GM13977 (cell line): ENCODE results near the gene RERGL.

Source experiments
- DNase-seq: peaks from one replicate; pipeline ENCODE4 v3.0.0; 2012; ENCODE audit warnings: low spot score
- in situ Hi-C: fragments of 300-500 bp; cut with MboI; formaldehyde crosslinking; loops from one replicate; pipeline ENCODE4 v1.12.0; 2022; ENCODE audit warnings: low sequenced_read_pairs, low pct_unique_long_range_greater_than_20kb, mixed read lengths, inconsistent platforms; ENCODE audit not compliant: unreplicated experiment
- TF ChIP-seq, protein P1 (sequence below): IDR thresholded peaks from 2 replicates; pipeline ENCODE4 v1.5.1; 2012; ENCODE audit warnings: mild to moderate bottlenecking, control low read depth; ENCODE audit not compliant: insufficient read depth; ENCODE audit errors: extremely low read depth, missing control alignments

RERGL gene

DNA sequence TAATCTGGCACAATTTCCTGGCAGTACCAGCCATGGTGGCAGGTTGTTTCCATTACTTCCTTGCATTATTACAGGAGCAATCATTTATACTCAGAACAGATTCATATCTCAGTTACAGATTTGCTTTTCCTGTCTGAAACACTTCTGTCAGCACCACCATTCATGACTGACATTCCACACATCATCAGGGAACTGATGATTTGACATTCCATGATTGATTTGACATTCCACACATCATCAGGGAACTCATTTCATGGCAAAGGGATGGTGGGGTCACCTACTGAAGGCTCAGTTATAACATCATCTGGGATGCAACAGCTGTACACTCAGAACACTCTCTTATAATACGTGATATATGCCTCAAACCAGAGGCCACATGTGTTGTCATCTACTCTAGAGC is 30.9 kb upstream of the RERGL start:
- TF ChIP-seq, protein P1, sequence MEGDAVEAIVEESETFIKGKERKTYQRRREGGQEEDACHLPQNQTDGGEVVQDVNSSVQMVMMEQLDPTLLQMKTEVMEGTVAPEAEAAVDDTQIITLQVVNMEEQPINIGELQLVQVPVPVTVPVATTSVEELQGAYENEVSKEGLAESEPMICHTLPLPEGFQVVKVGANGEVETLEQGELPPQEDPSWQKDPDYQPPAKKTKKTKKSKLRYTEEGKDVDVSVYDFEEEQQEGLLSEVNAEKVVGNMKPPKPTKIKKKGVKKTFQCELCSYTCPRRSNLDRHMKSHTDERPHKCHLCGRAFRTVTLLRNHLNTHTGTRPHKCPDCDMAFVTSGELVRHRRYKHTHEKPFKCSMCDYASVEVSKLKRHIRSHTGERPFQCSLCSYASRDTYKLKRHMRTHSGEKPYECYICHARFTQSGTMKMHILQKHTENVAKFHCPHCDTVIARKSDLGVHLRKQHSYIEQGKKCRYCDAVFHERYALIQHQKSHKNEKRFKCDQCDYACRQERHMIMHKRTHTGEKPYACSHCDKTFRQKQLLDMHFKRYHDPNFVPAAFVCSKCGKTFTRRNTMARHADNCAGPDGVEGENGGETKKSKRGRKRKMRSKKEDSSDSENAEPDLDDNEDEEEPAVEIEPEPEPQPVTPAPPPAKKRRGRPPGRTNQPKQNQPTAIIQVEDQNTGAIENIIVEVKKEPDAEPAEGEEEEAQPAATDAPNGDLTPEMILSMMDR, result no peak
- in situ Hi-C loops, result no loop called here
- DNase-seq, result no peak

DNA sequence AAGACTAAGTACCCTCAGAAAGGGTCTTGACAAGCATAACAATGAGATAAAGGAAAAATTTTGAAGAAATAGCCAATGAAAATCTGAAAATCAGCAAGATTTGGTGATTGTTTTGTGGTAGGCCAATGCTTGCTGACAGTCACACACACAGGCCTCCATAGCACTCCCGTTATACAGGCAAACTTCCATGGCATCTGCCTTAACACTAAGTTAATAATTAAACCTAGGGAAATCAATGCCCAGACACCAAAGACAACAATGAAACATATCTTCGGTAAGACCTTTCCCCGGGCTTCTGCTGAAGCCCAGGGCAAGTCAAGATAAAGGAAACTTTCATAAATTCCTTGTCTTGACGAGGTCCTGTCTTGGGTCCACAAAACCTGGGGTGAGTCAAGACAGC is 18.6 kb upstream of the RERGL start:
- TF ChIP-seq, protein P1, result no peak
- DNase-seq, result no peak
- in situ Hi-C loops, result no loop called here

DNA sequence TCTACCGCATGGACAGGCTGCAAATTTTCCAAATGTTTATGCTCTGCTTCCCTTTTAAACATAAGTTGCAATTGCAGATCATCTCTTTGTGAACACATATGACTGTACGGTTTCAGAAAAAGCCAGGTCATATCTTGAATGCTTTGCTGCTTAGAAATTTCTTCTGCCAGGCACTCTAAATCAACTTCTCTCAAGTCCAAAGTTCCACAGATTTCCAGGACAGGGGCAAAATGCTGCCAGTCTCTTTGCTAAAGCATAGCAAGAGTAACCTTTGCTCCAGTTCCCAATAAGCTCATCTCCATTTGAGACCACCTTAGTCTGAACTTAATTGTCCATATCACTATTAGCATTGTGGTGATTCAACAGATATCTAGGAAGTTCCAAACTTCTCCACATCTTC is 13.6 kb upstream of the RERGL start:
- TF ChIP-seq, protein P1, result no peak
- in situ Hi-C loops, result no loop called here
- no peak for DNase-seq

DNA sequence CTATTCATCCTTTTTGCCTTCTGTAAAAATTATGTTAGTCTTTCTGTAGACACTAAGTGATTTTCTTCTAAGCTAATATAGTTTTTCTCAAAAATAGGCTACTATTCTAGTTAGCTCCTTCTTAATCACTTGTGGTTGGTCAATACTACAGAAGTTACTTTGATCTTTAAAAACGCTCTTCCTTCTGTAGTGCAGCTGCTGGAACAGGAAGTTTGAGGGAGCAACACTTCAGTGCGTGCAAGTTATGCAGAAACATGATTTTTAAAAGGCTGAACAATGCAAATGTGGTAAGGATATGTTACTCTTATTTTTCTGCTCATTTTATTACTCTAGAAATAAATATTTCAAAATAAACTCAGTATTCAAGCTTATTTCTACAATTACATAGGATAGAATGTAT is 11.1 kb upstream of the RERGL start:
- in situ Hi-C loops, result no loop called here
- no peak for DNase-seq
- TF ChIP-seq, protein P1, result no peak

DNA sequence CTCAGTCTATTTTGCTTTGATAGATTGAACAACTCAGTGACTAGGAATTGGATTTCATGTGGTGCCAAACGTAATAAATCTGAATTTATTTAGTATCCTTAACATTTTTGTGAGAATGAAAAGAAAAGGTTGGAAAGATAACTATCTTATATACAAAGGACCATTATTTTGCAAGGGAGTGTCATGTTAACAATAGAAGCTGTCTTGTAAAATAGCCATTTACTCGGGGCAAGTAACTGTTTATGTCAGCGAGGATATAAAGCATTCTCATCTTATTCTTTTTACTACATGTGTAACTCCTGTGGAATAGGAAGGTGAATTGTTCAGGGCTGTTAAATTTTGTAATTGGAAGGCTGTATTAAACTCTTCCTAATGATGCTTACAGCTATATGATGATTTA is 5.9 kb downstream of the RERGL start:
- in situ Hi-C loops, result no loop called here
- TF ChIP-seq, protein P1, result no peak
- no peak for DNase-seq

DNA sequence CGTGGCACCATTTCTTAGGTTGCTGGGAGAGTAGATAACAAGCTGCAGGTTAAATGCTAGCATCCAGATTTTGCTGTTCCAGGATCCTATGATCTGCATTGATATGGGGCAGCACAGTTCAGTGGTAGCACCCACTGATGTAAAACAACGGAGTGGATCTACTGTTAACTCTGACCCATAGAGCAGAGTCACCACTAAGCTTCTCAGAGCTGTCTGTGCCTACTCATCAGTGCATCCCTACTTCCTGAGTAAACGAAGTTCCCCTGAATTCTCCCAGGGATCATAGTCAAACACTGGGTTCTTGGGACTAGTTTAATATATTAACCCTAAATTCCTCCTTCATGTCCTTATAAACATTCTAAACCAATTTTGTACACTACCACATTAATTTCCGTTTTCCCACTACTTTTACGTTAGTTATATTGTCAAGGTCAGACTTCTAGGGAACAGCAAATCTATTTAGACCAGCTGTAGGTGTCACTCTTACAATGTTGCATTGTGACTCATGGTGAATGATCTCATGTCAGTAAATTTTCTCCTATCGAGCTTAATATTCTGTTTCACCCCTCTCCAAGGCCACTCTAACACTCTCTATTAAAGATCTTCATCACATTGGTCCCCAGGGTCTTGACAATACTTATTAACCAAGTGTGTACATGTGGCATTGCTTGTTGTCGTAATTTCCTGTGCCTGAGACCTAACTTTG is 10.3 kb downstream of the RERGL start:
- TF ChIP-seq, protein P1, result no peak
- DNase-seq, result no peak
- in situ Hi-C loops, result no loop called here
